HepG2 (cell line): ENCODE results near the gene KCNE2. TPM values are rescaled to one million over a fixed set of nuclear protein-coding genes. Genes with fewer than 3 reads are reported as not detected.

Experiments used
- ATAC-seq: fragments of 200-7000 bp; cut with Tn5 transposase; 3 replicates; pipeline ENCODE4 v1.9.1; 2020; ENCODE audit warnings: mild to moderate bottlenecking, moderate library complexity
- BruUV-seq: library from RNA; stranded (reverse); fragments of 400-500 nt; replicated peaks from 2 replicates; lab custom pipeline; 2021; lab: Mats Ljungman, UMichigan
- CTCF ChIA-PET: fragments of 300-600 bp; formaldehyde crosslinking; extraction: SDS; loops from one replicate; lab custom pipeline; 2021; ENCODE audit warnings: low total read pairs, inconsistent platforms, low intra/inter-chr PET ratio; lab: Yijun Ruan, JAX
- POLR2A ChIA-PET: fragments of 350-600 bp; sonication (Branson Sonifier 250); formaldehyde crosslinking; loops from one replicate; lab custom pipeline; 2020; ENCODE audit warnings: antibody characterized with exemption, inconsistent platforms; lab: Yijun Ruan, JAX
- DNase-seq: peaks from one replicate; pipeline ENCODE4 v3.0.0-alpha.2; 2015; ENCODE audit warnings: low spot score
- FAIRE-seq: peaks from 3 replicates; lab custom pipeline; 2011; peaks lifted over from hg19 to GRCh38; lab: Jason Lieb, UNC
- H2AFZ ChIP-seq: one replicate; pipeline ENCODE4 v1.6.1; 2011; ENCODE audit warnings: low read length, inconsistent platforms
- H3K27ac ChIP-seq: fragments of 300-600 bp; 3 replicates; pipeline ENCODE4 v1.8.0; 2011; ENCODE audit warnings: mixed run types, mild to moderate bottlenecking, mixed read lengths, low read length, inconsistent platforms; ENCODE audit not compliant: insufficient read depth; ENCODE audit errors: extremely low read length
- H3K27me3 ChIP-seq, 2 experiments: fragments of 200-600 bp in 1 of 2; 2 replicates in 1 of 2; 3 replicates in 1 of 2; pipeline versions ENCODE4 v1.6.0 to v1.8.0; 2011; ENCODE audit warnings: low read length in 2 of 2, mild to moderate bottlenecking in 2 of 2, moderate library complexity in 2 of 2, inconsistent platforms in 1 of 2; ENCODE audit not compliant: insufficient read depth in 2 of 2, control insufficient read depth in 1 of 2
- H3K36me3 ChIP-seq, 2 experiments: fragments of 200-600 bp in 1 of 2; replicated peaks in 1 of 2; 2 replicates in 1 of 2; 3 replicates in 1 of 2; pipeline versions ENCODE4 v1.5.1 to v1.8.0; 2011; ENCODE audit warnings: low read length in 2 of 2, inconsistent platforms in 1 of 2; ENCODE audit not compliant: insufficient read depth in 2 of 2, control insufficient read depth in 1 of 2
- H3K4me1 ChIP-seq: 2 replicates; pipeline ENCODE4 v1.5.1; 2012; ENCODE audit warnings: low read length, inconsistent platforms; ENCODE audit not compliant: insufficient read depth
- H3K4me2 ChIP-seq: 2 replicates; pipeline ENCODE4 v1.6.0; 2011; ENCODE audit warnings: low read depth, low read length, inconsistent platforms
- H3K4me3 ChIP-seq, 3 experiments: fragments of 200-600 bp in 1 of 3; sonication (generic), shearing (Covaris generic) in 1 of 3; replicated peaks in 1 of 3; 2 replicates each; pipeline ENCODE4 v1.5.1; 2011 to 2016; ENCODE audit warnings: low read length in 3 of 3, inconsistent platforms in 2 of 3, low read depth in 2 of 3, mild to moderate bottlenecking in 2 of 3, control low read depth in 1 of 3, mixed read lengths in 1 of 3; ENCODE audit not compliant: insufficient read depth in 1 of 3
- H3K79me2 ChIP-seq: one replicate; pipeline ENCODE4 v1.6.1; 2011; ENCODE audit warnings: low read length, inconsistent platforms; ENCODE audit not compliant: insufficient read depth
- H3K9ac ChIP-seq: 2 replicates; pipeline ENCODE4 v1.6.0; 2011; ENCODE audit warnings: mild to moderate bottlenecking, low read depth, low read length, inconsistent platforms; ENCODE audit not compliant: insufficient read depth
- H3K9me3 ChIP-seq: 2 replicates; pipeline ENCODE4 v1.5.1; 2012; ENCODE audit warnings: mild to moderate bottlenecking, low read length
- H4K20me1 ChIP-seq: 2 replicates; pipeline ENCODE4 v1.6.0; 2011; ENCODE audit warnings: inconsistent platforms, mild to moderate bottlenecking, low read length, moderate library complexity; ENCODE audit not compliant: insufficient read depth
- ATRX ChIP-seq: sonication (generic); formaldehyde crosslinking; IDR thresholded peaks from 2 replicates; pipeline ENCODE4 v1.4.0; 2020; ENCODE audit warnings: missing genetic modification reagents, borderline replicate concordance
- CHD4 ChIP-seq: fragments of 200-600 bp; sonication (generic); IDR thresholded peaks from 2 replicates; pipeline ENCODE4 v1.7.0; 2017; ENCODE audit warnings: mild to moderate bottlenecking, low read length, borderline replicate concordance
- FOXK1 ChIP-seq: sonication (generic); formaldehyde crosslinking; IDR thresholded peaks from 2 replicates; pipeline ENCODE4 v1.4.0; 2020; ENCODE audit warnings: low read depth, missing genetic modification reagents, borderline replicate concordance
- HOXA9 ChIP-seq: sonication (generic); formaldehyde crosslinking; IDR thresholded peaks from 2 replicates; pipeline ENCODE4 v1.8.1; 2022; ENCODE audit warnings: missing genetic modification reagents, mild to moderate bottlenecking, moderate library complexity, borderline replicate concordance
- MBD4 ChIP-seq: IDR thresholded peaks from 2 replicates; pipeline ENCODE4 v1.6.1; 2012; ENCODE audit warnings: low read length, inconsistent platforms, borderline replicate concordance
- NR2F1 ChIP-seq, 2 experiments: fragments of 450-650 bp in 1 of 2; formaldehyde crosslinking in 1 of 2; IDR thresholded peaks; 2 replicates each; pipeline versions ENCODE4 v1.5.0 to v1.6.1; 2016 to 2020; ENCODE audit warnings: mild to moderate bottlenecking in 1 of 2, missing compliant biosample characterization in 1 of 2, missing genetic modification reagents in 1 of 2, moderate library complexity in 1 of 2
- ZNF496 ChIP-seq: sonication (generic); formaldehyde crosslinking; IDR thresholded peaks from 2 replicates; pipeline ENCODE4 v1.8.1; 2023; ENCODE audit warnings: mild to moderate bottlenecking, moderate library complexity, missing genetic modification reagents; ENCODE audit not compliant: insufficient replicate concordance
- WGBS: methylation state at CpG from one replicate; pipeline ENCODE4 v1.1.6; 2017; ENCODE audit warnings: low lambda C conversion rate; 5-methylcytosine and 5-hydroxymethylcytosine counted together
- in situ Hi-C: cut with HindIII; loops from 2 replicates; pipeline ENCODE4 v1.10.0; 2017; ENCODE audit warnings: low pct_unique_long_range_greater_than_20kb; ENCODE audit not compliant: extremely low pct_ligation_motif_present
- intact Hi-C: fragments of 100-400 bp; cut with micrococcal nuclease; formaldehyde crosslinking; loops from one replicate; pipeline ENCODE4 v1.10.0; 2022; ENCODE audit not compliant: unreplicated experiment
- polyA plus RNA-seq, 8 experiments: library from polyadenylated mRNA; depleted of rRNA in 3 of 8; stranded (reverse) in 7 of 8; unstranded in 1 of 8; fragments of >200 nt; fragmentation: Illumina TruSeq in 4 of 8; extraction: Trizol in 4 of 8; gene quantifications; 2 replicates each; pipeline versions ENCODE4 v1.2.1 to v1.2.3, GENCODE V29; 2011 to 2016; ENCODE audit warnings: low read depth in 4 of 8, missing spikeins in 1 of 8, mixed read lengths in 1 of 8; ENCODE audit not compliant: insufficient read depth in 1 of 8
- total RNA-seq, 5 experiments: library from RNA; depleted of rRNA; stranded (reverse); fragments of >200 nt; fragmentation: Illumina TruSeq; extraction: Trizol; gene quantifications; 2 replicates each; pipeline ENCODE4 v1.2.3, GENCODE V29; 2016; ENCODE audit warnings: low read depth in 1 of 5
- TF ChIP-seq, protein P1 (sequence below): sonication (generic); formaldehyde crosslinking; IDR thresholded peaks from 2 replicates; pipeline ENCODE4 v1.4.0; 2020; ENCODE audit warnings: missing genetic modification reagents, borderline replicate concordance
- TF ChIP-seq, protein P2 (sequence below): fragments of 450-650 bp; IDR thresholded peaks from 2 replicates; pipeline ENCODE4 v1.6.1; 2016
- TF ChIP-seq, protein P3 (sequence below): sonication (generic); formaldehyde crosslinking; IDR thresholded peaks from 2 replicates; pipeline ENCODE4 v1.5.1; 2020; ENCODE audit warnings: missing genetic modification reagents, mild to moderate bottlenecking, borderline replicate concordance
- TF ChIP-seq, protein P4 (sequence below): sonication (generic); formaldehyde crosslinking; IDR thresholded peaks from 2 replicates; pipeline ENCODE4 v1.5.1; 2020; ENCODE audit warnings: mild to moderate bottlenecking, missing genetic modification reagents, borderline replicate concordance
- TF ChIP-seq, protein P5 (sequence below): sonication (generic); formaldehyde crosslinking; IDR thresholded peaks from 2 replicates; pipeline ENCODE4 v1.4.0; 2020; ENCODE audit warnings: low read depth, mild to moderate bottlenecking, missing genetic modification reagents

KCNE2 gene
- total and polyA plus RNA-seq, 2 of the 13 experiments (the other 11 are each of a cell fraction or from before 2014, with no cell fraction given), result not detected

DNA sequence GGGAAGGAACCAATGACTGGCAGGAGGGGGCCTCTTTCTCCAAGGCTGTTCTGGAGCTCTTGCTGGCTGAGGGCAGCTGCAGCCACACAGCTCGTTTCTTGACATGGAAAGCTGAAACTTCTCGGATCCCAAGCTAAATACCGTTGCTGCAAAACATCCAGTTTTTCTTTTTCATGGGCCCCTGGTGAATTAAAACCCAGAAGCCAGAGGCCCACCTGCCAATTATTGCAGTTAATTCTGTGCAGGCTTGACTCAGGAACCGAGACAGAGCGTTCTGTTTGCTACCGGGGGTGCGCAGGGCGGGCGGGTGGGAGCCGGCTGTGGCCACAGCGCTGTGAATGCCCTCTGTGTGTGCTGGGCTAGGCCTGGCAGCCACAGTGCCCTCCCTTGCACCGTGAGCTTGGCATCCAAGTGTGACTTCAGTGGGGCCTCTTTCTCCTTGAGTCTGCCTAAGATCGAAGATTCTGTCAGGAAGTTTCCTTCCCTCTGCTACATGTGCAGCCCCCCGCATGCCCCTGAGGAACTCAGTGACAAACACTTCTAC is 19.9 kb upstream of the KCNE2 start:
- no peak overlapping the region for H3K27ac ChIP-seq
- no peak for DNase-seq
- no peaks in the 10 kb centered on the region for H4K20me1 ChIP-seq
- H2AFZ ChIP-seq, result no peak overlapping the region
- CTCF ChIA-PET, result no interaction called here
- no peak overlapping the region for H3K4me2 ChIP-seq
- in situ Hi-C loops (no loop called here), intact Hi-C loops (no loop called here)
- POLR2A ChIA-PET, result no interaction called here
- no peak overlapping the region for H3K4me3 ChIP-seq
- no peaks in the 10 kb centered on the region for H3K79me2 ChIP-seq
- BruUV-seq, result no TSS peak
- FAIRE-seq, result no peak
- no peaks in the 10 kb centered on the region for H3K9me3 ChIP-seq
- WGBS, result 26% methylated on average over 3 of the region's 14 CpGs
- H3K36me3 ChIP-seq, result no peaks in the 10 kb centered on the region
- H3K27me3 ChIP-seq, result peaks cover 4 to 57% of the 10 kb centered on the region in 2 experiments; a peak in 3 of 5 replicates
- H3K4me1 ChIP-seq, result peaks cover 13% of the 10 kb centered on the region
- no peak overlapping the region for H3K9ac ChIP-seq
- ATAC-seq, result no peak
- TF ChIP-seq, protein P1, sequence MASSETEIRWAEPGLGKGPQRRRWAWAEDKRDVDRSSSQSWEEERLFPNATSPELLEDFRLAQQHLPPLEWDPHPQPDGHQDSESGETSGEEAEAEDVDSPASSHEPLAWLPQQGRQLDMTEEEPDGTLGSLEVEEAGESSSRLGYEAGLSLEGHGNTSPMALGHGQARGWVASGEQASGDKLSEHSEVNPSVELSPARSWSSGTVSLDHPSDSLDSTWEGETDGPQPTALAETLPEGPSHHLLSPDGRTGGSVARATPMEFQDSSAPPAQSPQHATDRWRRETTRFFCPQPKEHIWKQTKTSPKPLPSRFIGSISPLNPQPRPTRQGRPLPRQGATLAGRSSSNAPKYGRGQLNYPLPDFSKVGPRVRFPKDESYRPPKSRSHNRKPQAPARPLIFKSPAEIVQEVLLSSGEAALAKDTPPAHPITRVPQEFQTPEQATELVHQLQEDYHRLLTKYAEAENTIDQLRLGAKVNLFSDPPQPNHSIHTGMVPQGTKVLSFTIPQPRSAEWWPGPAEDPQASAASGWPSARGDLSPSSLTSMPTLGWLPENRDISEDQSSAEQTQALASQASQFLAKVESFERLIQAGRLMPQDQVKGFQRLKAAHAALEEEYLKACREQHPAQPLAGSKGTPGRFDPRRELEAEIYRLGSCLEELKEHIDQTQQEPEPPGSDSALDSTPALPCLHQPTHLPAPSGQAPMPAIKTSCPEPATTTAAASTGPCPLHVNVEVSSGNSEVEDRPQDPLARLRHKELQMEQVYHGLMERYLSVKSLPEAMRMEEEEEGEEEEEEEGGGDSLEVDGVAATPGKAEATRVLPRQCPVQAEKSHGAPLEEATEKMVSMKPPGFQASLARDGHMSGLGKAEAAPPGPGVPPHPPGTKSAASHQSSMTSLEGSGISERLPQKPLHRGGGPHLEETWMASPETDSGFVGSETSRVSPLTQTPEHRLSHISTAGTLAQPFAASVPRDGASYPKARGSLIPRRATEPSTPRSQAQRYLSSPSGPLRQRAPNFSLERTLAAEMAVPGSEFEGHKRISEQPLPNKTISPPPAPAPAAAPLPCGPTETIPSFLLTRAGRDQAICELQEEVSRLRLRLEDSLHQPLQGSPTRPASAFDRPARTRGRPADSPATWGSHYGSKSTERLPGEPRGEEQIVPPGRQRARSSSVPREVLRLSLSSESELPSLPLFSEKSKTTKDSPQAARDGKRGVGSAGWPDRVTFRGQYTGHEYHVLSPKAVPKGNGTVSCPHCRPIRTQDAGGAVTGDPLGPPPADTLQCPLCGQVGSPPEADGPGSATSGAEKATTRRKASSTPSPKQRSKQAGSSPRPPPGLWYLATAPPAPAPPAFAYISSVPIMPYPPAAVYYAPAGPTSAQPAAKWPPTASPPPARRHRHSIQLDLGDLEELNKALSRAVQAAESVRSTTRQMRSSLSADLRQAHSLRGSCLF, result no peak
- TF ChIP-seq NR2F1 (CRISPR knock-in tag; IDR thresholded peaks at IDR 0.05) (no peak), CHD4 (no peak), ZNF496 (no peak), FOXK1 (CRISPR knock-in tag) (no peak), HOXA9 (CRISPR knock-in tag) (no peak), MBD4 (no peak), ATRX (CRISPR knock-in tag) (no peak)
- TF ChIP-seq, protein P2, sequence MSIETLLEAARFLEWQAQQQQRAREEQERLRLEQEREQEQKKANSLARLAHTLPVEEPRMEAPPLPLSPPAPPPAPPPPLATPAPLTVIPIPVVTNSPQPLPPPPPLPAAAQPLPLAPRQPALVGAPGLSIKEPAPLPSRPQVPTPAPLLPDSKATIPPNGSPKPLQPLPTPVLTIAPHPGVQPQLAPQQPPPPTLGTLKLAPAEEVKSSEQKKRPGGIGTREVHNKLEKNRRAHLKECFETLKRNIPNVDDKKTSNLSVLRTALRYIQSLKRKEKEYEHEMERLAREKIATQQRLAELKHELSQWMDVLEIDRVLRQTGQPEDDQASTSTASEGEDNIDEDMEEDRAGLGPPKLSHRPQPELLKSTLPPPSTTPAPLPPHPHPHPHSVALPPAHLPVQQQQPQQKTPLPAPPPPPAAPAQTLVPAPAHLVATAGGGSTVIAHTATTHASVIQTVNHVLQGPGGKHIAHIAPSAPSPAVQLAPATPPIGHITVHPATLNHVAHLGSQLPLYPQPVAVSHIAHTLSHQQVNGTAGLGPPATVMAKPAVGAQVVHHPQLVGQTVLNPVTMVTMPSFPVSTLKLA, result no peak
- TF ChIP-seq, protein P3, sequence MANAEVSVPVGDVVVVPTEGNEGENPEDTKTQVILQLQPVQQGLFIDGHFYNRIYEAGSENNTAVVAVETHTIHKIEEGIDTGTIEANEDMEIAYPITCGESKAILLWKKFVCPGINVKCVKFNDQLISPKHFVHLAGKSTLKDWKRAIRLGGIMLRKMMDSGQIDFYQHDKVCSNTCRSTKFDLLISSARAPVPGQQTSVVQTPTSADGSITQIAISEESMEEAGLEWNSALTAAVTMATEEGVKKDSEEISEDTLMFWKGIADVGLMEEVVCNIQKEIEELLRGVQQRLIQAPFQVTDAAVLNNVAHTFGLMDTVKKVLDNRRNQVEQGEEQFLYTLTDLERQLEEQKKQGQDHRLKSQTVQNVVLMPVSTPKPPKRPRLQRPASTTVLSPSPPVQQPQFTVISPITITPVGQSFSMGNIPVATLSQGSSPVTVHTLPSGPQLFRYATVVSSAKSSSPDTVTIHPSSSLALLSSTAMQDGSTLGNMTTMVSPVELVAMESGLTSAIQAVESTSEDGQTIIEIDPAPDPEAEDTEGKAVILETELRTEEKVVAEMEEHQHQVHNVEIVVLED, result no peak
- TF ChIP-seq, protein P4, sequence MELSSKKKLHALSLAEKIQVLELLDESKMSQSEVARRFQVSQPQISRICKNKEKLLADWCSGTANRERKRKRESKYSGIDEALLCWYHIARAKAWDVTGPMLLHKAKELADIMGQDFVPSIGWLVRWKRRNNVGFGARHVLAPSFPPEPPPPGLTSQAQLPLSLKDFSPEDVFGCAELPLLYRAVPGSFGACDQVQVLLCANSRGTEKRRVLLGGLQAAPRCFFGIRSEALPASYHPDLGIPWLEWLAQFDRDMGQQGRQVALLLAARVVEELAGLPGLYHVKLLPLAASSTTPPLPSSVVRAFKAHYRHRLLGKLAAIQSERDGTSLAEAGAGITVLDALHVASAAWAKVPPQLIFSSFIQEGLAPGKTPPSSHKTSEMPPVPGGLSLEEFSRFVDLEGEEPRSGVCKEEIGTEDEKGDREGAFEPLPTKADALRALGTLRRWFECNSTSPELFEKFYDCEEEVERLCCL (CRISPR knock-in tag), result no peak
- TF ChIP-seq, protein P5, sequence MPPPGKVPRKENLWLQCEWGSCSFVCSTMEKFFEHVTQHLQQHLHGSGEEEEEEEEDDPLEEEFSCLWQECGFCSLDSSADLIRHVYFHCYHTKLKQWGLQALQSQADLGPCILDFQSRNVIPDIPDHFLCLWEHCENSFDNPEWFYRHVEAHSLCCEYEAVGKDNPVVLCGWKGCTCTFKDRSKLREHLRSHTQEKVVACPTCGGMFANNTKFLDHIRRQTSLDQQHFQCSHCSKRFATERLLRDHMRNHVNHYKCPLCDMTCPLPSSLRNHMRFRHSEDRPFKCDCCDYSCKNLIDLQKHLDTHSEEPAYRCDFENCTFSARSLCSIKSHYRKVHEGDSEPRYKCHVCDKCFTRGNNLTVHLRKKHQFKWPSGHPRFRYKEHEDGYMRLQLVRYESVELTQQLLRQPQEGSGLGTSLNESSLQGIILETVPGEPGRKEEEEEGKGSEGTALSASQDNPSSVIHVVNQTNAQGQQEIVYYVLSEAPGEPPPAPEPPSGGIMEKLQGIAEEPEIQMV (CRISPR knock-in tag), result no peak
